HG02970 (cell line): Measurements from ENCODE around the gene ETS2.

Source experiments
- ATAC-seq: cut with Tn5 transposase; IDR thresholded peaks from one replicate; pipeline ENCODE4 v1.9.1; 2021; ENCODE audit warnings: mild to moderate bottlenecking, moderate library complexity, moderate number of reproducible peaks; ENCODE audit not compliant: unreplicated experiment, low FRiP score

ETS2 gene

GRCh38 chr21:38852278-38852677 lies 46.5 kb downstream of the ETS2 start:
- no peak for ATAC-seq

DNA sequence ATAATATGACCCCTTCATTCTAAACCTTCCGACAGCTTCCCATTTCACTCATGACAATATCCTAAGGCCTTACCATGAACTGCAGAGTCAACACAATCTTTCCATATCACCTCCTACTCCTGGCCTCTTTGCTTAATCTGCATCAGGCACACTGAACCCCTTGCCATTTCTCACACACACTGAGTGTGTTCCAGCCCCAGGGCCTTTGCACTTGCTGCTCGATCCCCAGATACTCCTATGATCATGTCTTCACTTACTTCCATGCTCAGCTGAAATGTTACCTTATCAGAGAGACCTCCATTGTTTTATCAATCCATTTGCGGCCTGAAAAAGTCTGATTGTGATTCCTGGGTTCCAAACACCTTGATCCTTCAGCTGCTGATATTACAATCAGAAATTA lies 47.0 kb downstream of the ETS2 start:
- no peak for ATAC-seq

- ATAC-seq, result peak; percentile 67
Measured at GRCh38 chr21:38853421-38853919, 47.7 kb downstream of the ETS2 start.

DNA sequence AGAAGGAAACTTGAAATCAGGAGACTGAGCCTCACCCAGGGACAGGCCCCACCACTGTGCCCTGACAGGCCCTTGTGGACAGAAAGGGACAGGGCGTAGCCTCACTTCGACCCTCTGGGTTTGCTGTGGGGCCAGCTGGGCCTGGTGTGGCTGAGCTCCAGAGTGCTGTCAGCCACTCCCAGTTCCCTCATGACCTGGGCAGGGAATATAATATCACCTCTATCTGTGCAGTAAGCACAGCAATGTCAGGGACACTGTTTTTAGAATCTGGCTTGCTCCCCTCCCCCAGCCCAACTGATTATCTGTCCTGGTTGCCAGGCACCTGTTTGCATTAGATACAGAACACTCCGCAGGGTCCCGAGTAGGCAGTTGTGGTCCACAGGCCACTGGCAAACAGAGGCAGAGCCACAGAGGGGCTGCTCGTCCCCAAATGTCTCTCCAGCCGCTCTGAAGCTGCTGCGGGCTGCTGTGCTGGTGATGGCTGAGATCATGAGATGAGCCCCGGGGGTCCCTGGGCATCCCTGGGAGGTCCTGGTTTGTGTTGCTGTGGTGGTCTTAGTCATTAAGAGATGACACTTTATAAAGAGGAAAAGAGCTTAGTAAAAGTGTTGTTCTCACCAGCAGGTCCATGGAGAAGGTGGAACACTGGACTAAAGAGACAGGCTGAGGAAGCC lies 51.6 kb downstream of the ETS2 start:
- ATAC-seq, result no peak

DNA sequence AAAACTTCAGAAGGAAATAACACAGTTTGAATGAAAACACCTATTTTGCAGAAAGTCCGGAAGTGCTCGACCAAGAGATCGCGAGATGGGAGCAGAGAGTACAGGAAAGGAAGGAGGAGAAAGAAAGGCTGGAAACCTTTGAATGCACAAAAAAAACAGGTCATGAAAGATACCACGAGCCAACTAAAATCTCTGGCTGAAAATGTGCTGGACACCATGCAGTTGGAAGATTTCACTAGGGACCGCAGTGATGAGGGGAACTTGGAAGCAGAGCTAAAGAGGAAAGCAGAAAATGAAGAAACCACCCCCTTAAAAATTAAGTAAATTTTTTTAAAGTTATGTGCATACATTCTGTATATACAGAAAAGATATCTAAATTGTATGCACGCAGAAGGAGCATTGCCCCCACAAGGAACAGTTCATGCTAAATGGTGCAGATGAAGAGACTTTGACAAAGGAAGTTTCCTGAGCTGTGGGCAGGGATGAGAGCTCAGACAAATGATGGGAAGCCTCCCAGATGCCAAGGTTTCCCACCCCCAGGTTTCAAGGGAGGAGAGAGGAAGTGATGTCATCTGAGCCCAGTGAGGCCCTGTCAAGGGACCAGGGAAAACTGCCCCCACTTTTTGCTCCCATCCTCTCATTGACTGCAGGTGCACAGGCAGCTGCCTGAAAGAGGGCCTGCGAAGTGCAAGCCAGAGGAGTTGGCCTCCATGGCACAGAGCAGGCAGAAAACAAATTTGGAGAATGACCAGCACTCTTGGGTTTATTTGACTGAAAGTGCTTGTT lies 52.5 kb downstream of the ETS2 start:
- no peak for ATAC-seq

DNA sequence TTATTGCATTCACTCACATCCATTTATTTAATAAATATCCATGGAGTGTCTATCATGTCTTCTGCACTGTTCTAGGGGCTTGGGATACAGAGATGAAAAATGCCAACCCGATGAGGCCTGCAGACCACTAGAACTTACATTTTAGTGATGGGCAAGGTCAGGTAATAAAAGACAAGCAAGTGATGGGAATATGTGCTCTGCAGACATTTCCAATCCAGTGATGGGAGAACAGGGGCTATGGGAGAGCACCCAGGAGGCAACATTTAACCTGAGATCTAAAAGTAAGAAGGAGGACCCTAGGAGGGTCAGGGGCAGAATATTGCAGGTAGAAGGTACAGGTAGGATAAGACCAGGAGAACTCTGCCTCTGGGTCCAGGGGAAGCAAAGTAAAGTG lies 53.1 kb downstream of the ETS2 start:
- no peak for ATAC-seq

GRCh38 chr21:38859852-38860251 lies 54.1 kb downstream of the ETS2 start:
- ATAC-seq, result no peak

- ATAC-seq, result no peak
Measured at GRCh38 chr21:38861056-38861455, 55.3 kb downstream of the ETS2 start.

- ATAC-seq, result peak; percentile 67
Measured at GRCh38 chr21:38861989-38862683, 56.4 kb downstream of the ETS2 start.

DNA sequence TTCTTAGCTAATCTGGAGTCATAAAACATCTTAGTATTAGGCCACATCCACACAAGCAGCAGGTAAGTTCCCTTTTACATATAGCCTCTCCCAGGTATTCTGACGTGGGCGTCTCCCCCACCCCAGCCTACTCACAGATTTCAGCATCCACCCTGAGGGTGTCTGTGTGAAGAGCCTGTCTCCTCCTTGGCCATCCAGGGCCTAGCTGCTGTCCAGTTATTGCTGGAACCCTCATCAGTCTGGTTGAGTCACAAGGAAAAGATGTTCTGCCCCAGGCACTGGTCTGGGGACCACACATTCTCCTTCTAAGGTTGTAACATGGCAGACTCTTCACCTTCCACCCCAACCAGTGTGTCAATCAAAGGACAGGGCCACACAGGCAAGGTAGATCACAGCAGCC lies 57.6 kb downstream of the ETS2 start:
- no peak for ATAC-seq

- ATAC-seq, result no peak
Measured at GRCh38 chr21:38863843-38864363, 58.2 kb downstream of the ETS2 start.

- ATAC-seq, result no peak
Measured at GRCh38 chr21:38864964-38865363, 59.2 kb downstream of the ETS2 start.

DNA sequence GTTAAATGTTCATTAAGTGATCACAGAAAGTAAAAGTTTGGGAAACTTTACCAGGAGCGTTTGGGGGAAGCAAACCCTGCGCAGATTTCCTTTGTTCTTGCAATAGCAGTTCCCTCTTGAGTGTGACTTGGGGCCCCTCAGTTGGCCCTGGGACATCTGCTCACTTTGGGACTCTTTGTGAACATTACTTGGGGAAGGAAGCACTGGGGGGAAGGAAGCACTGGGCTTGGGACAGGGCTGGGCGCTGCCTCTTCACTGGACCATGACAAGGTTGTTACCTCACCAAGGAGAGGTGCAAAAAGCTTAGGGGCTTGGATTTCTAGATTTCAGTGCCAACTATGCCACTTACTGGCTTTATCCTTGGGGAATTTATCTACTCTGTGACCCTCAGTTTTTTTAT lies 63.5 kb downstream of the ETS2 start:
- ATAC-seq, result no peak

GRCh38 chr21:38869946-38870345 lies 64.2 kb downstream of the ETS2 start:
- no peak for ATAC-seq
